ENCODE results near the gene SSH2. TPM values are rescaled to one million over a fixed set of nuclear protein-coding genes. Genes with fewer than 3 reads are reported as not detected.
A peak's percentile ranks its signal among the peaks of the same experiment; 100 is the strongest.
"Not testable (repeated sequence)": the region's sequence is repeated elsewhere in the genome, so short reads cannot be mapped to it uniquely, and the experiment has no call there.

The SSH2 gene
- 15.2 and 18.3 TPM in 2 replicates for total RNA-seq (2014; rRNA removed; shearing (Covaris generic))
- polyA plus RNA-seq (2015; cell fraction: cytosol; rRNA removed) = 15.1 and 28.9 TPM in 2 replicates
- 22.9 and 23.8 TPM in 2 replicates for polyA plus RNA-seq (2015; cell fraction: nucleus; rRNA removed)

- in situ Hi-C loops (cut with HindIII; ENCODE audit: low pct_unique_long_range_greater_than_20kb, low sequenced_read_pairs) = no loop called here
- peak; percentile 91 for DNase-seq (ENCODE audit: low read depth, low spot score)
These were observed at the start of gene SSH2 for GRCh38 chr17:29929533-29930408. Gene SSH2, minus strand, starts transcription at chr17:29930228. Its CDS starts 228 bp downstream, at chr17:29930000.

- no peak for DNase-seq (ENCODE audit: low read depth, low spot score)
- in situ Hi-C loops (cut with HindIII; ENCODE audit: low pct_unique_long_range_greater_than_20kb, low sequenced_read_pairs) = no loop called here
These were observed 47.8 kb upstream of the SSH2 start for GRCh38 chr17:29977836-29978235.

GRCh38 chr17:29973005-29973404 is 43.0 kb upstream of the SSH2 start:
- in situ Hi-C loops (cut with HindIII; ENCODE audit: low pct_unique_long_range_greater_than_20kb, low sequenced_read_pairs) = no loop called here
- DNase-seq (ENCODE audit: low read depth, low spot score) = no peak

GRCh38 chr17:29972277-29972676 is 42.2 kb upstream of the SSH2 start:
- in situ Hi-C loops (cut with HindIII; ENCODE audit: low pct_unique_long_range_greater_than_20kb, low sequenced_read_pairs) = no loop called here
- DNase-seq (ENCODE audit: low read depth, low spot score) = no peak

GRCh38 chr17:29968271-29968670 is 38.2 kb upstream of the SSH2 start:
- in situ Hi-C loops (cut with HindIII; ENCODE audit: low pct_unique_long_range_greater_than_20kb, low sequenced_read_pairs) = no loop called here

GRCh38 chr17:29962656-29963055 is 32.6 kb upstream of the SSH2 start:
- in situ Hi-C loops (cut with HindIII; ENCODE audit: low pct_unique_long_range_greater_than_20kb, low sequenced_read_pairs) = no loop called here
- DNase-seq (ENCODE audit: low read depth, low spot score) = no peak

More at GRCh38 chr17:29968271-29968670, 38.2 kb upstream of the SSH2 start:
- DNase-seq (ENCODE audit: low read depth, low spot score) = peak; percentile 72

GRCh38 chr17:29959658-29960337 is 29.8 kb upstream of the SSH2 start:
- DNase-seq (ENCODE audit: low read depth, low spot score) = no peak

GRCh38 chr17:29958947-29959657 is 29.1 kb upstream of the SSH2 start:
- in situ Hi-C loops (cut with HindIII; ENCODE audit: low pct_unique_long_range_greater_than_20kb, low sequenced_read_pairs) = no loop called here
- DNase-seq (ENCODE audit: low read depth, low spot score) = no peak

More at GRCh38 chr17:29959658-29960337, 29.8 kb upstream of the SSH2 start:
- in situ Hi-C loops (cut with HindIII; ENCODE audit: low pct_unique_long_range_greater_than_20kb, low sequenced_read_pairs) = no loop called here

GRCh38 chr17:29957488-29957887 is 27.5 kb upstream of the SSH2 start:
- DNase-seq (ENCODE audit: low read depth, low spot score) = not testable (repeated sequence)

GRCh38 chr17:29956225-29956624 is 26.2 kb upstream of the SSH2 start:
- in situ Hi-C loops (cut with HindIII; ENCODE audit: low pct_unique_long_range_greater_than_20kb, low sequenced_read_pairs) = no loop called here
- DNase-seq (ENCODE audit: low read depth, low spot score) = peak; percentile 18

More at GRCh38 chr17:29957488-29957887, 27.5 kb upstream of the SSH2 start:
- in situ Hi-C loops (cut with HindIII; ENCODE audit: low pct_unique_long_range_greater_than_20kb, low sequenced_read_pairs) = not testable (repeated sequence)

GRCh38 chr17:29954405-29954804 is 24.4 kb upstream of the SSH2 start:
- DNase-seq (ENCODE audit: low read depth, low spot score) = no peak
- in situ Hi-C loops (cut with HindIII; ENCODE audit: low pct_unique_long_range_greater_than_20kb, low sequenced_read_pairs) = no loop called here

GRCh38 chr17:29949696-29950095 is 19.7 kb upstream of the SSH2 start:
- DNase-seq (ENCODE audit: low read depth, low spot score) = no peak
- in situ Hi-C loops (cut with HindIII; ENCODE audit: low pct_unique_long_range_greater_than_20kb, low sequenced_read_pairs) = no loop called here

GRCh38 chr17:29948448-29949215 is 18.6 kb upstream of the SSH2 start:
- in situ Hi-C loops (cut with HindIII; ENCODE audit: low pct_unique_long_range_greater_than_20kb, low sequenced_read_pairs) = no loop called here
- DNase-seq (ENCODE audit: low read depth, low spot score) = no peak

GRCh38 chr17:29945281-29945680 is 15.3 kb upstream of the SSH2 start:
- DNase-seq (ENCODE audit: low read depth, low spot score) = no peak
- in situ Hi-C loops (cut with HindIII; ENCODE audit: low pct_unique_long_range_greater_than_20kb, low sequenced_read_pairs) = no loop called here

GRCh38 chr17:29941334-29941733 is 11.3 kb upstream of the SSH2 start, which contains the start of gene EFCAB5:
Gene EFCAB5, plus strand, starts transcription at chr17:29941634. Its CDS starts 163 bp downstream, at chr17:29941797.
- no peak for DNase-seq (ENCODE audit: low read depth, low spot score)
- in situ Hi-C loops (cut with HindIII; ENCODE audit: low pct_unique_long_range_greater_than_20kb, low sequenced_read_pairs) = no loop called here

GRCh38 chr17:29936724-29937123 is 6.7 kb upstream of the SSH2 start:
- in situ Hi-C loops (cut with HindIII; ENCODE audit: low pct_unique_long_range_greater_than_20kb, low sequenced_read_pairs) = no loop called here
- DNase-seq (ENCODE audit: low read depth, low spot score) = no peak

- DNase-seq (ENCODE audit: low read depth, low spot score); in situ Hi-C loops (cut with HindIII; ENCODE audit: low pct_unique_long_range_greater_than_20kb, low sequenced_read_pairs): not testable (repeated sequence)
These were observed 5.9 kb upstream of the SSH2 start for GRCh38 chr17:29935909-29936308.

All from SK-MEL-5 (cell line).